Cardiac muscle cell (in vitro differentiated cells and primary cell): ENCODE results near the gene SOWAHC. TPM values are rescaled to one million over a fixed set of nuclear protein-coding genes. Genes with fewer than 3 reads are reported as not detected.

Experiments
- DNase-seq, 2 donors: peaks; one replicate each; pipeline versions ENCODE4 v3.0.0 to v3.0.0-alpha.2; 2010 to 2017; ENCODE audit warnings: low read depth in 1 of 2, low spot score in 1 of 2
- H3K27ac ChIP-seq: fragments of 200-600 bp; sonication (generic); 2 replicates; pipeline ENCODE4 v1.5.1; 2016
- H3K27me3 ChIP-seq: fragments of 200-600 bp; sonication (generic); 2 replicates; pipeline ENCODE4 v1.6.0; 2016; ENCODE audit warnings: control low read depth
- H3K36me3 ChIP-seq: fragments of 200-600 bp; sonication (generic); 2 replicates; pipeline ENCODE4 v1.5.1; 2016; ENCODE audit warnings: control low read depth
- H3K4me1 ChIP-seq: fragments of 200-600 bp; sonication (generic); 2 replicates; pipeline ENCODE4 v1.8.1; 2017; ENCODE audit warnings: low read depth, mild to moderate bottlenecking, mixed run types
- H3K4me3 ChIP-seq: fragments of 200-600 bp; sonication (generic); 2 replicates; pipeline ENCODE4 v1.5.1; 2016; ENCODE audit warnings: mild to moderate bottlenecking
- H3K9me3 ChIP-seq: fragments of 200-600 bp; sonication (generic); 2 replicates; pipeline ENCODE4 v1.5.1; 2017; ENCODE audit warnings: low read depth, mild to moderate bottlenecking, control low read depth
- polyA plus RNA-seq: library from polyadenylated mRNA; unstranded; fragments of >200 nt; fragmentation: Nextera tagmentation; extraction: Ambion mirVana; gene quantifications from 2 replicates; pipeline ENCODE4 v1.2.1, GENCODE V29; 2016
- total RNA-seq: library from RNA; depleted of rRNA; stranded (reverse); fragments of >200 nt; gene quantifications from 2 replicates; pipeline ENCODE4 v1.2.3, GENCODE V29; 2016
- TF ChIP-seq, protein P1 (sequence below): IDR thresholded peaks from 2 replicates; pipeline ENCODE4 v1.5.1; 2012; ENCODE audit warnings: low read depth, mild to moderate bottlenecking, low read length

Gene SOWAHC
- total and polyA plus RNA-seq, 2 experiments from 2014 or later: 8.5 to 11.7 TPM

DNA sequence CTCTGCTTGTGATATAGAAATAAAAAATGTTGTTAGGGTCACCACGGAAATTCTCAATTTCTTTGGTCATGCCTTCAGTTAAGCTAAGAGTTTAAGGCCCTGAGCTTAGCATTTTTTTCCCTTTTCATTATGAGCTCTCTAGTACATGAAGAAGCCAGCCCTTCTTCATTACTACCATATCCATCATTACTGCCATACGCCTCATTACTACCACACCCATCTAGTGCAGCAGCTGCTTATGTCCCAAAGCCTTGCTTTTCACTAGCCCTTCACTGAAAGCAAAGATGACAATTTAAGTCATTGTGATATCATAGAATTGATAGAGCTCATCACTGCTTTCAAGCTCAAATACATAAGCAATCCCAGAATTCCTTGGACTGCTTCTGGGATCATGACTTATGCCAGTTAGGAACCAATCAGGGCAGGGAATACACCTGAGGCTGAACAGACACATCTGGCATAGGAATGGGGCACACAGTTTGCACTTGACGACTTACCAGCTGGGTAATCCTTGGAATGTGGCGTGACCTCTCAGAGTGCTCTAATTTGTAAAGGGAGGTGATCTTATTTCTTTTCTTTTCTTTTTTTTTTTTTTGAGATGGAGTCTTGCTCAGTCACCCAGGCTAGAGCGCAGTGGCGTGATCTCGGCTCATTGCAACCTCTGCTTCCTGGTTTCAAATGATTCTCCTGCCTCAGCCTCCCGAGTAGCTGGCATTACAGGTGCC is 40.3 kb downstream of the SOWAHC start:
- Histone ChIP-seq H3K9me3 (no peaks in the 10 kb centered on the region), H3K27me3 (no peaks in the 10 kb centered on the region), H3K4me1 (no peaks in the 10 kb centered on the region), H3K36me3 (no peaks in the 10 kb centered on the region), H3K4me3 (no peak overlapping the region), H3K27ac (no peak overlapping the region)
- DNase-seq: no peak
- TF ChIP-seq, protein P1, sequence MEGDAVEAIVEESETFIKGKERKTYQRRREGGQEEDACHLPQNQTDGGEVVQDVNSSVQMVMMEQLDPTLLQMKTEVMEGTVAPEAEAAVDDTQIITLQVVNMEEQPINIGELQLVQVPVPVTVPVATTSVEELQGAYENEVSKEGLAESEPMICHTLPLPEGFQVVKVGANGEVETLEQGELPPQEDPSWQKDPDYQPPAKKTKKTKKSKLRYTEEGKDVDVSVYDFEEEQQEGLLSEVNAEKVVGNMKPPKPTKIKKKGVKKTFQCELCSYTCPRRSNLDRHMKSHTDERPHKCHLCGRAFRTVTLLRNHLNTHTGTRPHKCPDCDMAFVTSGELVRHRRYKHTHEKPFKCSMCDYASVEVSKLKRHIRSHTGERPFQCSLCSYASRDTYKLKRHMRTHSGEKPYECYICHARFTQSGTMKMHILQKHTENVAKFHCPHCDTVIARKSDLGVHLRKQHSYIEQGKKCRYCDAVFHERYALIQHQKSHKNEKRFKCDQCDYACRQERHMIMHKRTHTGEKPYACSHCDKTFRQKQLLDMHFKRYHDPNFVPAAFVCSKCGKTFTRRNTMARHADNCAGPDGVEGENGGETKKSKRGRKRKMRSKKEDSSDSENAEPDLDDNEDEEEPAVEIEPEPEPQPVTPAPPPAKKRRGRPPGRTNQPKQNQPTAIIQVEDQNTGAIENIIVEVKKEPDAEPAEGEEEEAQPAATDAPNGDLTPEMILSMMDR: no peak

DNA sequence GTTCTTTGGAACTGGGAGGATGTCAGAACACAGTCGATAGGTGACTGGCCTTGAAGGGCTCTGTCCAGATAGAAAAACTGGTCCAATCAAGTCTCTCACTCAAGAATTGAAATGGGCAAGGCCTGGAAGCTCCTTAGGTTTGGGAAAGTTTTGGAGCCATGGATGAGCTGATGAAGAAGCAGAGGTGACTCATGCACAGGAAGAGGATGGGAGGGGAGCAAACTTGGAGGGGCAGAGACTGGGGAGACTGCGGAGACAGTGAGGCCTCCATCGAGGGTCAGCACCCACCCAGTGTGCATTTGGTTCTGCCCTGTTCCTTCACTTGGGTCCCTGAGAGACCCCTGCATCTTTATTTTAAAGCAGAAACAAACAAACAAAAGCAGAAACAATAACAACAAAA is 41.1 kb downstream of the SOWAHC start:
- Histone ChIP-seq H3K27me3 (no peaks in the 10 kb centered on the region), H3K4me3 (no peak overlapping the region), H3K4me1 (no peaks in the 10 kb centered on the region), H3K36me3 (no peaks in the 10 kb centered on the region), H3K27ac (no peak overlapping the region), H3K9me3 (no peaks in the 10 kb centered on the region)
- no peak for DNase-seq
- TF ChIP-seq, protein P1: no peak

DNA sequence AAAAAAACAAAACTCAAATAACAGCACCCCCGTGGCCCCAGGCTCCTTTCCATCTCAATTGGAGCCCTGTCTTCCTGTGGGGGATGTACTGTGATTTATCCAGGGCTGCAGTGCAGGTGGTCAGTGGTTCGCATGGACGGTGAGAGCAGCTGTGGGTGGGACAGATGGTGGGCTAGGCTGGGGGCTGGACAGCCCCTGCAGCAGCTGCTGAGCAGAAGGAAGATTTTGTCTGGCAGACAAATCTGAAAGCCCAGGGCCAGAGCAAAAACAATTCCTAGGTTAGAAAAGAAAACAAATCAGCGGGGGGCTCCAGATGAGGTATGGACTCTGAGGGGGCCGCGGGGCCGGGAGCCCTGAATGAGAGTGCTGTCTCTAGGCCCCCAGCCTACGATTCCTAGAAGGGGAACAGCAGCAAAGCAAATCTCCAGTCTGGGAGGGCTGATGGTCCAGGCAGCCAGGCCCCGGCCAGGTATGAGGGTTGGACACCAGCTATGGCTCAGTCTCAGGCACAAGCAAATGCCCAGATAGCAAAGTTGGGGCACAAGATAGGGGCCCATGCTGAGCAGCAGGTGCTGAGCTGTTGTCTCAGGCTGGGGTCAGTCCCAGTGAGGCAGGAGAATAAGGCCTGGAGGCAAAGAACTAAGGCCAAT is 45.4 kb downstream of the SOWAHC start:
- Histone ChIP-seq H3K27ac (no peak overlapping the region), H3K9me3 (no peaks in the 10 kb centered on the region), H3K27me3 (no peaks in the 10 kb centered on the region), H3K4me1 (no peaks in the 10 kb centered on the region), H3K4me3 (no peak overlapping the region), H3K36me3 (no peaks in the 10 kb centered on the region)
- TF ChIP-seq, protein P1: no peak
- no peak for DNase-seq

DNA sequence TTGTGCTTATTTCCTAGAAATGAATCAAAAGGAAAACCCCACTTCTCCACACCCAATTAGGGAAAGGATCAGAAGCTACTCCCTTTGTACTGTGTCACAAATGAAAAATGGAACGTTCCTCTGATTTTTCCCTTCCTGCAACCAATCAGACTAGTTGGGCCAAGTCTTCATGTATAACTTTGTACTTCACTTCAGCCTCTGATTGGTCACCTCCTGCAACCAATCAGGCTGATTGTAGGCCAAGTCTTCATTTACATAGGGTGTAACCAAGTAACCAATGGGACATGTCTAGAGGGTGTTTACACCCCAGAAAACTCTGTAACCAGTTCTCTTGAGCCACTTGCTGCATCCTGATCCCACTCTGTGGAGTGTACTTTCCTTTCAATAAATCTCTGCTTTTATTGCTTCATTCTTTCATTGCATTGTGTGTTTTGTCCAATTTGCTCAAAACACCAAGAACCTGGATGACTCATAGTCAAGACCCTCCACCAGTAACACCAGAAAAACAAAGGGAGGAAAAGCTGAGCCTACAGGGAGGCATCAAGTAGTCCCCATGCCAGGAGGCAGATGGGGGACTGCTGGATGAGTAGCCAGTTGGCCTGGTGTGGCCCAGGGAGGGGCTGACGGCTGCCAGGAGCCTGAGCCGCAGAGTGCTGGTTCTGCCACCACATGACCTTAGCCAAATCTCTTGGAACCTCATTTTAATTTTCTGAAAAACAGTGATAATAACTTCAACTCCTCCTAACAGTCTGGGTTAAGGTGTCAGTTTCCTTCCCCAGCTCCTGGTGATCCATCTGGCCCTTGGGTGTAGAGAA is 46.1 kb downstream of the SOWAHC start:
- Histone ChIP-seq H3K9me3 (no peaks in the 10 kb centered on the region), H3K4me1 (no peaks in the 10 kb centered on the region), H3K27me3 (no peaks in the 10 kb centered on the region), H3K27ac (no peak overlapping the region), H3K36me3 (no peaks in the 10 kb centered on the region), H3K4me3 (no peak overlapping the region)
- DNase-seq: no peak
- TF ChIP-seq, protein P1: no peak

DNA sequence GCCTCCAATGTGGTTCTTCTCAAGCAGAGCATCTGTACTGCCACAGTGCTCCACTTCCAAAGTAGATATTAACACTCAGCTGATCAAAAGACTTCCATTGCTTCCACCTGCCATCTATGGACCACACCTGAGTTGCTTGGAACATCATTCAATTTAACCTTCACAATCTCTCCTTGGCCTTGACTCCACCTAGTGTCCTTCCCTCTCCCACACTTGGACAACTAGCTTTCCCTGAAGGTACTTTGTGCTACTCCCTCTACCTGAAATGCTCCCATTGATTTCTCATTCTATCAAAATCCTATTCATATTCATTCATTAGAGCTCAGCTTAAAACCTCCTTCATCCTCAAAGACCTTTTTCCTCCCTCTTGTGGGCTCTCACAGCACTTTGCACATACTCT is 48.7 kb downstream of the SOWAHC start:
- Histone ChIP-seq H3K27ac (no peak overlapping the region), H3K9me3 (no peaks in the 10 kb centered on the region), H3K4me1 (no peaks in the 10 kb centered on the region), H3K27me3 (no peaks in the 10 kb centered on the region), H3K4me3 (no peak overlapping the region), H3K36me3 (no peaks in the 10 kb centered on the region)
- DNase-seq: no peak
- TF ChIP-seq, protein P1: no peak
